K562 (cell line): ENCODE data around the gene GNA15. TPM values are rescaled to one million over a fixed set of nuclear protein-coding genes. Genes with fewer than 3 reads are reported as not detected.

Experiments used
- ARNT ChIP-seq, 2 experiments: fragments of 450-650 bp; IDR thresholded peaks; 2 replicates each; pipeline ENCODE4 v1.6.1; 2016; ENCODE audit warnings: mild to moderate bottlenecking in 1 of 2
- E2F6 ChIP-seq, 2 experiments: IDR thresholded peaks; 2 replicates each; pipeline ENCODE4 v1.6.1; 2011; ENCODE audit warnings: borderline replicate concordance in 1 of 2, control low read depth in 1 of 2, low read depth in 1 of 2, low read length in 1 of 2, mild to moderate bottlenecking in 1 of 2, mixed read lengths in 1 of 2, moderate library complexity in 1 of 2; ENCODE audit not compliant: insufficient read depth in 1 of 2, insufficient read length in 1 of 2, poor library complexity in 1 of 2, severe bottlenecking in 1 of 2; ENCODE audit errors: extremely low read depth in 1 of 2
- MTA3 ChIP-seq: fragments of 450-650 bp; formaldehyde crosslinking; IDR thresholded peaks from 2 replicates; pipeline ENCODE4 v1.6.1; 2017; ENCODE audit warnings: mild to moderate bottlenecking, borderline replicate concordance
- PPARD ChIP-seq: fragments of 250-450 bp; sonication (Bioruptor Pico); IDR thresholded peaks from 2 replicates; pipeline ENCODE4 v1.8.0; 2022; ENCODE audit warnings: inconsistent platforms, mild to moderate bottlenecking, moderate library complexity
- SRSF7 ChIP-seq: fragments of 200-400 bp; formaldehyde crosslinking; optimal IDR thresholded peaks from 2 replicates; pipeline ENCODE3; 2017; ENCODE audit warnings: mild to moderate bottlenecking, low read depth, low read length
- STAT5A ChIP-seq: IDR thresholded peaks from 2 replicates; pipeline ENCODE4 v1.6.1; 2012; ENCODE audit warnings: low read length, inconsistent platforms, borderline replicate concordance
- TAF15 ChIP-seq: fragments of 200-400 bp; formaldehyde crosslinking; IDR thresholded peaks from 2 replicates; pipeline ENCODE4 v1.6.1; 2017; ENCODE audit warnings: mild to moderate bottlenecking, low read depth, low read length, moderate library complexity
- ZNF143 ChIP-seq: sonication (generic); formaldehyde crosslinking; IDR thresholded peaks from 2 replicates; pipeline ENCODE4 v1.9.0; 2022; ENCODE audit warnings: mild to moderate bottlenecking, missing genetic modification reagents
- ZNF165 ChIP-seq: fragments of 250-450 bp; sonication (Bioruptor Pico); IDR thresholded peaks from 2 replicates; pipeline ENCODE4 v1.4.0; 2020; ENCODE audit warnings: borderline replicate concordance
- ZNF449 ChIP-seq: fragments of 250-450 bp; sonication (Bioruptor Pico); IDR thresholded peaks from 2 replicates; pipeline ENCODE4 v1.8.0; 2022; ENCODE audit warnings: moderate library complexity, mild to moderate bottlenecking, inconsistent platforms
- polyA plus RNA-seq, 8 experiments: library from polyadenylated mRNA; depleted of rRNA in 4 of 8; stranded (reverse) in 5 of 8; unstranded in 3 of 8; fragments of >200 nt; fragmentation: Nextera tagmentation in 2 of 8; fragmentation: Illumina TruSeq in 1 of 8; extraction: Ambion mirVana in 2 of 8; extraction: Trizol in 1 of 8; gene quantifications; 2 replicates each; pipeline versions ENCODE4 v1.2.1 to v1.2.3, GENCODE V29; 2011 to 2014; ENCODE audit warnings: inconsistent platforms in 1 of 8, missing spikeins in 1 of 8
- total RNA-seq, 7 experiments: library from RNA; depleted of rRNA in 6 of 7; stranded (reverse); fragments of >200 nt in 6 of 7; fragmentation: Illumina TruSeq in 2 of 7; extraction: Trizol in 2 of 7; gene quantifications; 2 replicates each; pipeline versions ENCODE4 v1.2.1 to v1.2.3, GENCODE V29; 2011 to 2021; ENCODE audit warnings: low replicate concordance in 1 of 7
- TF ChIP-seq, protein P1 (sequence below): sonication (generic); formaldehyde crosslinking; IDR thresholded peaks from 2 replicates; pipeline ENCODE4 v1.8.1; 2023; ENCODE audit warnings: mild to moderate bottlenecking, missing genetic modification reagents
- TF ChIP-seq, protein P2 (sequence below): sonication (generic); formaldehyde crosslinking; IDR thresholded peaks from 2 replicates; pipeline ENCODE4 v1.8.0; 2022; ENCODE audit warnings: mild to moderate bottlenecking, missing genetic modification reagents, borderline replicate concordance

The GNA15 gene
- total and polyA plus RNA-seq, 9 of the 15 experiments (the other 6 are each of a cell fraction or from before 2014, with no cell fraction given), result 0.03 to 0.24 (median 0.11) TPM; not detected in 1

DNA sequence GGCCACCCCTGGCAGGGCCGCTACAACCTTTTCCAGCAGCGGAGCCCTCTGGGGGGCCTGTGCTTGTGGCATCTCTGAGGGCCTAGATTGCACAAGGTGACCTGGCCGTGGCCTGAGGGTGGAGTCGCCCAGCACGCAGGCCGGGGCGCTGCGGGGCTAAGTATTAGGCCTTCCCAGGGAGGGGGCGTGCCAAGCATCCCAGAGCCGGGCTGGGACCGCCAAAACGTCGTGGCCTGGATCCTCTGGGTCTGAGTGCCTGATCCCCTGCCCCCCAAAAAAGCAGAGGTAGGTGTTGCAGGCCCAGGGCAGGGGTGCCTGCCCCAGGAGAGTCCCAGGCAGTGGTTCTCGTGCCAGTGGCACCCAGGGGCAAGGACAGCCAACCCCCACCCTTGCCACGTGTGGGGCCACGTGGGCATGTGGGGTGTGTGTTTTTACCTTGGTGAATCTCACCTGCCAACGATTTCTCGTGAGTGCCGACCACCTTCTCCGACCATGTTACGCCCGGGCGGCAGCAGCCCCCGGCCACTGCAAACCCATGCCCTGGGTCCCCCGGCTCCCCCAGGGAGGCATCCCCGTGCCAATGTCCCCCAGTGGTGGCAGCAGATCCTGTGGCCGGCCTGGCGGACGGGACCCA, 12.6 kb upstream of the GNA15 start (continued):
- TF ChIP-seq SRSF7 (no peak), E2F6 (IDR thresholded peaks at IDR 0.05; ENCODE audit: borderline replicate concordance in 1 of 2, extremely low read depth in 1 of 2, insufficient read depth in 1 of 2, insufficient read length in 1 of 2, low read depth in 1 of 2, low read length in 1 of 2, poor library complexity in 1 of 2, severe bottlenecking in 1 of 2) (no peak), STAT5A (no peak), ZNF165 (no peak), TAF15 (no peak), MTA3 (no peak), PPARD (no peak), ZNF449 (CRISPR knock-in tag) (no peak), ARNT (IDR thresholded peaks at IDR 0.05) (no peak), ZNF143 (CRISPR knock-in tag) (no peak)
- TF ChIP-seq, protein P1, sequence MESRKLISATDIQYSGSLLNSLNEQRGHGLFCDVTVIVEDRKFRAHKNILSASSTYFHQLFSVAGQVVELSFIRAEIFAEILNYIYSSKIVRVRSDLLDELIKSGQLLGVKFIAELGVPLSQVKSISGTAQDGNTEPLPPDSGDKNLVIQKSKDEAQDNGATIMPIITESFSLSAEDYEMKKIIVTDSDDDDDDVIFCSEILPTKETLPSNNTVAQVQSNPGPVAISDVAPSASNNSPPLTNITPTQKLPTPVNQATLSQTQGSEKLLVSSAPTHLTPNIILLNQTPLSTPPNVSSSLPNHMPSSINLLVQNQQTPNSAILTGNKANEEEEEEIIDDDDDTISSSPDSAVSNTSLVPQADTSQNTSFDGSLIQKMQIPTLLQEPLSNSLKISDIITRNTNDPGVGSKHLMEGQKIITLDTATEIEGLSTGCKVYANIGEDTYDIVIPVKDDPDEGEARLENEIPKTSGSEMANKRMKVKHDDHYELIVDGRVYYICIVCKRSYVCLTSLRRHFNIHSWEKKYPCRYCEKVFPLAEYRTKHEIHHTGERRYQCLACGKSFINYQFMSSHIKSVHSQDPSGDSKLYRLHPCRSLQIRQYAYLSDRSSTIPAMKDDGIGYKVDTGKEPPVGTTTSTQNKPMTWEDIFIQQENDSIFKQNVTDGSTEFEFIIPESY (CRISPR knock-in tag), result peak; percentile 32
- TF ChIP-seq, protein P2, sequence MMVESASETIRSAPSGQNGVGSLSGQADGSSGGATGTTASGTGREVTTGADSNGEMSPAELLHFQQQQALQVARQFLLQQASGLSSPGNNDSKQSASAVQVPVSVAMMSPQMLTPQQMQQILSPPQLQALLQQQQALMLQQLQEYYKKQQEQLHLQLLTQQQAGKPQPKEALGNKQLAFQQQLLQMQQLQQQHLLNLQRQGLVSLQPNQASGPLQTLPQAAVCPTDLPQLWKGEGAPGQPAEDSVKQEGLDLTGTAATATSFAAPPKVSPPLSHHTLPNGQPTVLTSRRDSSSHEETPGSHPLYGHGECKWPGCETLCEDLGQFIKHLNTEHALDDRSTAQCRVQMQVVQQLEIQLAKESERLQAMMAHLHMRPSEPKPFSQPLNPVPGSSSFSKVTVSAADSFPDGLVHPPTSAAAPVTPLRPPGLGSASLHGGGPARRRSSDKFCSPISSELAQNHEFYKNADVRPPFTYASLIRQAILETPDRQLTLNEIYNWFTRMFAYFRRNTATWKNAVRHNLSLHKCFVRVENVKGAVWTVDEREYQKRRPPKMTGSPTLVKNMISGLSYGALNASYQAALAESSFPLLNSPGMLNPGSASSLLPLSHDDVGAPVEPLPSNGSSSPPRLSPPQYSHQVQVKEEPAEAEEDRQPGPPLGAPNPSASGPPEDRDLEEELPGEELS (CRISPR knock-in tag), result no peak
